ENCODE data around the gene FAM229A. TPM values are rescaled to one million over a fixed set of nuclear protein-coding genes. Genes with fewer than 3 reads are reported as not detected.

Gene FAM229A
- total RNA-seq, 1 experiment from 2014 or later = 0.74 TPM

Other genes starting within 250 kb of the FAM229A start
- 65.6 and 65.8 TPM in 2 replicates for gene TXLNA, start 182.8 kb downstream of the FAM229A start, total RNA-seq (2014; rRNA removed; shearing (Covaris generic))
- 8.6 and 12.2 TPM in 2 replicates for gene CCDC28B, start 161.9 kb downstream of the FAM229A start, total RNA-seq (2014; rRNA removed; shearing (Covaris generic))
- gene IQCC, start 156.8 kb downstream of the FAM229A start, total RNA-seq (2014; rRNA removed; shearing (Covaris generic)) = 2.5 and 3.1 TPM in 2 replicates
- gene DCDC2B, start 153.4 kb downstream of the FAM229A start, total RNA-seq (2014; rRNA removed; shearing (Covaris generic)) = not detected in 2 replicates
- 9.6 and 12.5 TPM in 2 replicates for gene TMEM234, start 140.1 kb downstream of the FAM229A start, total RNA-seq (2014; rRNA removed; shearing (Covaris generic))
- gene EIF3I, start 140.1 kb downstream of the FAM229A start, total RNA-seq (2014; rRNA removed; shearing (Covaris generic)) = 554 and 565 TPM in 2 replicates
- 45.5 and 50.6 TPM in 2 replicates for gene FAM167B, start 115.3 kb downstream of the FAM229A start, total RNA-seq (2014; rRNA removed; shearing (Covaris generic))
- not detected in 2 replicates for gene LCK, start 111.2 kb downstream of the FAM229A start, total RNA-seq (2014; rRNA removed; shearing (Covaris generic))
- gene HDAC1, start 70.4 kb downstream of the FAM229A start, total RNA-seq (2014; rRNA removed; shearing (Covaris generic)) = 98.0 and 99.1 TPM in 2 replicates
- 82.8 and 106 TPM in 2 replicates for gene MARCKSL1, start 26.3 kb downstream of the FAM229A start, total RNA-seq (2014; rRNA removed; shearing (Covaris generic))
- 0.32 and 2.6 TPM in 2 replicates for gene TSSK3, start 54 bp upstream of the FAM229A start, total RNA-seq (2014; rRNA removed; shearing (Covaris generic))
- 40.7 and 46.8 TPM in 2 replicates for gene BSDC1, start 32.0 kb upstream of the FAM229A start, total RNA-seq (2014; rRNA removed; shearing (Covaris generic))
- 0.35 and 0.50 TPM in 2 replicates for gene ZBTB8B, start 102.6 kb upstream of the FAM229A start, total RNA-seq (2014; rRNA removed; shearing (Covaris generic))
- gene ZBTB8A, start 176.9 kb upstream of the FAM229A start, total RNA-seq (2014; rRNA removed; shearing (Covaris generic)) = 3.2 and 3.7 TPM in 2 replicates

Data from SK-MEL-5 (cell line).